WERI-Rb-1 (cell line): ENCODE results near the gene B4GALT5.
A peak's percentile ranks its signal among the peaks of the same experiment; 100 is the strongest.

Experiments used
- DNase-seq: peaks from one replicate; pipeline ENCODE4 v3.0.0-alpha.2; 2020
- H3K27ac ChIP-seq: fragments of 250-450 bp; sonication (Bioruptor Pico); 2 replicates; pipeline ENCODE4 v1.5.1; 2020; ENCODE audit warnings: mild to moderate bottlenecking, moderate library complexity
- H3K27me3 ChIP-seq: fragments of 250-450 bp; sonication (Bioruptor Pico); 2 replicates; pipeline ENCODE4 v1.5.1; 2021; ENCODE audit warnings: mild to moderate bottlenecking, low read depth, moderate library complexity; ENCODE audit not compliant: insufficient read depth, severe bottlenecking
- H3K36me3 ChIP-seq: fragments of 250-450 bp; sonication (Bioruptor Pico); 2 replicates; pipeline ENCODE4 v1.5.1; 2020; ENCODE audit warnings: mild to moderate bottlenecking, moderate library complexity
- H3K4me3 ChIP-seq: 2 replicates; pipeline ENCODE4 v1.5.1; 2011; ENCODE audit warnings: low read depth, mild to moderate bottlenecking, control low read depth, low read length
- H3K9me3 ChIP-seq: fragments of 250-450 bp; sonication (Bioruptor Pico); 2 replicates; pipeline ENCODE4 v1.5.1; 2021; ENCODE audit warnings: mild to moderate bottlenecking, moderate library complexity; ENCODE audit not compliant: severe bottlenecking
- TF ChIP-seq, protein P1 (sequence below): IDR thresholded peaks from 2 replicates; pipeline ENCODE4 v1.5.1; 2011; ENCODE audit warnings: low read depth, mild to moderate bottlenecking, control low read depth, inconsistent platforms, low read length

The B4GALT5 gene

DNA sequence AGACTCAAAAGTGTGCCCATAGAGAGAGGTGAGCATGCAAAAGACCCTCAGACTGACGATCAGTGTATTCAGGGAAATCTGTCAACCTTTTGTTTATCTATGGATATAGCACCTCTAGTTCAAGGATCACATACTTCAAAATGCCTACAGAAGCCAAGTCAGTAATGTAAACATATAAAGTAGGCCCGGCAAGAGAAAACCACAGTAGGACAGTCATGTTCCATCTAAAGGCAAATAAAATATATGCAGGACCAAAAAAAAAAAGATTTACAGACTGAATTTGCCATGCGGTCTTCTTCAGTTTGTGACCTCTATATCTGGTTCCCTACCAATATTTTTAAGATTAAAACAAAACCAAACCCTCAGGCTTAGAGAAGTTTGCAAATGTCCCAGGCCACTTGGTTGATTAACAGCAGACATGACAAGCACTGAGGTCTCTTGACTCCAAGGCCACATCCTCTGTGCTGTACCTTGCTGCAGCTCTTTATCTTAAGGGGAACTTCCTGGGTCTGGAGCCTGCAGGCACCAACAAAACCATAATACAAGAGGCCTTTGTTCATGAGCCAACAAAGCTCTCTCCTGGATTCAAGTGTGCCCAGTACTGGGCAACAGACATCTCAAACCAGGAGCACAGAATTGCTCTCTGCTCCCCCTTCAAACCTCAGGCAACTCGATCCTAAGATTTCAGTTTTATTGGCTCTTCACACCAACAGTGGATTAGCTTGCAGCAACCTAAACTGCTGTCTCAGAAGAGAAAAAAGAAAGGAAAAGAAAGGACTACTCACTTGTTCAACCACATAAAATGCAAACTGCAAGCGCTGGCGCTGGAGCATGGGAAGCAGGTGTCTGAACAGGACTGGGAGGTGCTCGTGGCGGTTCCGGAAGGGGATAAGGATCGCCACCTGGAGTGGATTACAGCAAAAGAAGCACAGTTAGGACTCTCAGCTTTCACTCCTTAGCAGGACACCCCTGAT, 71.7 kb downstream of the B4GALT5 start:
- H3K36me3 ChIP-seq = peaks cover 74% of the 10 kb centered on the region
- H3K4me3 ChIP-seq = no peak overlapping the region
- TF ChIP-seq, protein P1, sequence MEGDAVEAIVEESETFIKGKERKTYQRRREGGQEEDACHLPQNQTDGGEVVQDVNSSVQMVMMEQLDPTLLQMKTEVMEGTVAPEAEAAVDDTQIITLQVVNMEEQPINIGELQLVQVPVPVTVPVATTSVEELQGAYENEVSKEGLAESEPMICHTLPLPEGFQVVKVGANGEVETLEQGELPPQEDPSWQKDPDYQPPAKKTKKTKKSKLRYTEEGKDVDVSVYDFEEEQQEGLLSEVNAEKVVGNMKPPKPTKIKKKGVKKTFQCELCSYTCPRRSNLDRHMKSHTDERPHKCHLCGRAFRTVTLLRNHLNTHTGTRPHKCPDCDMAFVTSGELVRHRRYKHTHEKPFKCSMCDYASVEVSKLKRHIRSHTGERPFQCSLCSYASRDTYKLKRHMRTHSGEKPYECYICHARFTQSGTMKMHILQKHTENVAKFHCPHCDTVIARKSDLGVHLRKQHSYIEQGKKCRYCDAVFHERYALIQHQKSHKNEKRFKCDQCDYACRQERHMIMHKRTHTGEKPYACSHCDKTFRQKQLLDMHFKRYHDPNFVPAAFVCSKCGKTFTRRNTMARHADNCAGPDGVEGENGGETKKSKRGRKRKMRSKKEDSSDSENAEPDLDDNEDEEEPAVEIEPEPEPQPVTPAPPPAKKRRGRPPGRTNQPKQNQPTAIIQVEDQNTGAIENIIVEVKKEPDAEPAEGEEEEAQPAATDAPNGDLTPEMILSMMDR = no peak
- H3K27ac ChIP-seq = peak overlapping the region; percentile 9; the same call in 1 of the 2 replicates
- peak; percentile 58 for DNase-seq
- H3K9me3 ChIP-seq = no peaks in the 10 kb centered on the region
- no peaks in the 10 kb centered on the region for H3K27me3 ChIP-seq

DNA sequence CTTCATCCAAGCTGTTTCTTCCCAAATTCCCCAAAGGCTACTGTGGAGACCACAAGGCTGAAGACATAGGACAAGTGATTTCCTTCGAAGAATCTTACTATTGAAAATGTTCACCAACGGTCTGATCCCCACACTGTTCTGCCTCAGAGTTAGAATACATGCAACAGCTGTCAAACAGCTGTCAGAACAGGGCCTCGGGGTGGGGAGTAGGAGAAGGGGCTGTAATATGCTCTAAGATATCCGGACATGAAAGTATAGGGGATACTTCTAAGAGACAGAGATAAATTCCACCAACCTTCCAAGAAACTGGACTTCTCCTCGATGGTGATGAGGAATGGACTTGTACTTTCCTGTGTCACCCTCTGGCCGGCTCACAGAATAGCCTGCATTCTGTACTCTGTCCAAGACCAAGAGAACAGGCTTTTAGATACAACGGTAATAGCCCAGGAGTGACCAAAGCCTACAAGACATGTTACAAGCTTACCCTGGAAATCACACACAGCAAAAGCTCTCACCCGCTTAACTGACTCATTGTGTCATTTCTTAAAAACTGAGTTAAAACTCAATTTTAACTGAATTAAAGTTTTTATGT, 76.5 kb downstream of the B4GALT5 start:
- DNase-seq = no peak
- Histone ChIP-seq H3K27ac (no peak overlapping the region), H3K36me3 (peaks cover 72% of the 10 kb centered on the region), H3K27me3 (no peaks in the 10 kb centered on the region), H3K4me3 (no peak overlapping the region), H3K9me3 (no peaks in the 10 kb centered on the region)
- TF ChIP-seq, protein P1 = no peak

DNA sequence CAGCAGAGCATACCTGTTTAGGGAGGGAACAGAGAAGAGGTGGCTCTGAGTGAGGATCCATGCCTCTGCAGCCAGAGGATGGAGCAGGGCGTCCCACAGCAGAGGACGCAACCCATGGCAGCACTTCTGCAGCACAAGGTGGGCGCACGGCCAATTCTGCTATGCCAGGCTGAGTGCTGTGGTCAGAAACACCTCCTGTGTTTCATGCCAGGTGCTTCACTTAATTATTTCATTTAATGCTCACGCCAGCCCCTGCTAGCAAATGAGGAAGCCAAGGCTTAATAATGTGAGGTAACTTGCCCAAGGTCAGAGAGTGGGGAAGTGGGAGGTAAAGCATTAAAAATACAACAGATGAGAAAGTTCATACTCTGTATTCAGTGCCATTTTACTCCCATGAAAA, 77.2 kb downstream of the B4GALT5 start:
- no peaks in the 10 kb centered on the region for H3K9me3 ChIP-seq
- H3K27ac ChIP-seq = no peak overlapping the region
- no peak overlapping the region for H3K4me3 ChIP-seq
- DNase-seq = no peak
- no peaks in the 10 kb centered on the region for H3K27me3 ChIP-seq
- H3K36me3 ChIP-seq = peaks cover 65% of the 10 kb centered on the region
- TF ChIP-seq, protein P1 = no peak

DNA sequence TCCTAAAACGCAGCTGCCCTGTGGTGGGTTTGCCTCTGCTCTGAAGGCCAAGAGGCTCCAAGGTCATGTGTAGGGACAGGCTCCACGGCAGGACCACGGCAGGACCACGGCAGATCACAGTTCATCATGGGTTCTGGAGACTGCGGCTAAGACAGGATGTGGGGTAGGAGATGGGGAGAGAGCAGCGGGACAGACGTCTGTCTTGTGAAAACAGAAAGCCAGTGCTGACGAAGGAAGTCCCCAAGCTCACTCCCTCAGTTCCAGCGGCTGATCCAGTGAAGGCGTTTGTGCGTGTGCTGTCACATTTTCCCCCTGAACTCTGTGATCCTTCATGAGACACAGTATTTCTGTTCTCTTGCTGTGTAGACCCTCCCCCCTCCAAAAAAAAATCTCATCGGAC, 77.8 kb downstream of the B4GALT5 start:
- Histone ChIP-seq H3K36me3 (peaks cover 59% of the 10 kb centered on the region), H3K9me3 (no peaks in the 10 kb centered on the region), H3K27me3 (no peaks in the 10 kb centered on the region), H3K27ac (no peak overlapping the region), H3K4me3 (no peak overlapping the region)
- TF ChIP-seq, protein P1 = no peak
- DNase-seq = no peak

DNA sequence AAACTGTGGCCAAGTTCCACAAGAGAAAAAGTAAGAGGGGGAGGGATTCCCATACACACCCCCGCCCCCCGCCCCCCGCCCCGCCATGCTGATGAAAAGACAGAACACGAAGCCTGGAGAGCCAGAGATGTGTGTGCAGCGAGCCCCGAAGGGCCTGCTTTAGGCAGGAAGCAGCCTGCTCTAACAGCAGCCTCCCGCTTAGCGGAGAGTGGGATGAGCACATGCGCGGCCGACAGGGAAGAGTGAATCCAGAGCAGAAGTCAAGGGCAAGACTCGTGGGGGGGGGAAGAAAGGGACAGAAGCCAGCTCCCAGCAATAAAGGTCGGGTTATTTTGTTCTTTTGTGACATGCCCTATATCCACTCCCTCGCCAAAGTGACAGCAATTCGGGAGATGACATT, 78.5 kb downstream of the B4GALT5 start:
- no peak for DNase-seq
- no peak overlapping the region for H3K4me3 ChIP-seq
- H3K27ac ChIP-seq = no peak overlapping the region
- peaks cover 52% of the 10 kb centered on the region for H3K36me3 ChIP-seq
- H3K27me3 ChIP-seq = no peaks in the 10 kb centered on the region
- TF ChIP-seq, protein P1 = no peak
- no peaks in the 10 kb centered on the region for H3K9me3 ChIP-seq
